Fibroblast of villous mesenchyme (primary cell): ENCODE results near the gene PDE4C. TPM values are rescaled to one million over a fixed set of nuclear protein-coding genes. Genes with fewer than 3 reads are reported as not detected.

Experiments used
- DNase-seq: peaks from one replicate; pipeline ENCODE4 v3.0.0-alpha.2; 2010; ENCODE audit warnings: low read depth
- H3K4me3 ChIP-seq: 2 replicates; pipeline ENCODE4 v1.5.1; 2011; ENCODE audit warnings: low read depth, mild to moderate bottlenecking, low read length
- total RNA-seq: library from RNA; depleted of rRNA; stranded (reverse); fragments of >200 nt; gene quantifications from 2 replicates; pipeline ENCODE4 v1.2.3, GENCODE V29; 2012
- TF ChIP-seq, protein P1 (sequence below): IDR thresholded peaks from 2 replicates; pipeline ENCODE4 v1.5.1; 2012; ENCODE audit warnings: low read depth, mild to moderate bottlenecking, low read length; ENCODE audit not compliant: insufficient read depth

Gene PDE4C
- total RNA-seq, 1 donor: under 0.01 TPM

DNA sequence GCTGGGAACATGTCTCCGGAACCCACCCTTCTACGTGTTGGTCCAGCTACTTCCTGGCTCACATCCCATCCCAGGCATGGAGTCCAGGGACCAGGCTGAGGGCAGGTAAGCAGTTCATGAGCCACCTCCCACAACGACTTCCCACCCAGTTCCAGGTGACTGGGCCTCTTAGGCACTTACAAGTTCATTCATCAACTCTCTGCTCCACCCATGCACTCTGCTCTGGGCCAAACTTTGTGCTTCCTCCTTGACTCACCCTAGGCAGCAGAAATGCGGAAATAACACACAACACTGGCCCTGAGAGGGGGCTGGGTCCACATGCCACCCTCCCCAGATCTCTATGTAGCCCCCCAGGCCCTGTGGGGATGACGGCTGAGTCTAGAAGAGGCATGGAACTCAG lies 27.5 kb upstream of the PDE4C start:
- DNase-seq: no peak
- H3K4me3 ChIP-seq: no peak overlapping the region
- TF ChIP-seq, protein P1, sequence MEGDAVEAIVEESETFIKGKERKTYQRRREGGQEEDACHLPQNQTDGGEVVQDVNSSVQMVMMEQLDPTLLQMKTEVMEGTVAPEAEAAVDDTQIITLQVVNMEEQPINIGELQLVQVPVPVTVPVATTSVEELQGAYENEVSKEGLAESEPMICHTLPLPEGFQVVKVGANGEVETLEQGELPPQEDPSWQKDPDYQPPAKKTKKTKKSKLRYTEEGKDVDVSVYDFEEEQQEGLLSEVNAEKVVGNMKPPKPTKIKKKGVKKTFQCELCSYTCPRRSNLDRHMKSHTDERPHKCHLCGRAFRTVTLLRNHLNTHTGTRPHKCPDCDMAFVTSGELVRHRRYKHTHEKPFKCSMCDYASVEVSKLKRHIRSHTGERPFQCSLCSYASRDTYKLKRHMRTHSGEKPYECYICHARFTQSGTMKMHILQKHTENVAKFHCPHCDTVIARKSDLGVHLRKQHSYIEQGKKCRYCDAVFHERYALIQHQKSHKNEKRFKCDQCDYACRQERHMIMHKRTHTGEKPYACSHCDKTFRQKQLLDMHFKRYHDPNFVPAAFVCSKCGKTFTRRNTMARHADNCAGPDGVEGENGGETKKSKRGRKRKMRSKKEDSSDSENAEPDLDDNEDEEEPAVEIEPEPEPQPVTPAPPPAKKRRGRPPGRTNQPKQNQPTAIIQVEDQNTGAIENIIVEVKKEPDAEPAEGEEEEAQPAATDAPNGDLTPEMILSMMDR: no peak

DNA sequence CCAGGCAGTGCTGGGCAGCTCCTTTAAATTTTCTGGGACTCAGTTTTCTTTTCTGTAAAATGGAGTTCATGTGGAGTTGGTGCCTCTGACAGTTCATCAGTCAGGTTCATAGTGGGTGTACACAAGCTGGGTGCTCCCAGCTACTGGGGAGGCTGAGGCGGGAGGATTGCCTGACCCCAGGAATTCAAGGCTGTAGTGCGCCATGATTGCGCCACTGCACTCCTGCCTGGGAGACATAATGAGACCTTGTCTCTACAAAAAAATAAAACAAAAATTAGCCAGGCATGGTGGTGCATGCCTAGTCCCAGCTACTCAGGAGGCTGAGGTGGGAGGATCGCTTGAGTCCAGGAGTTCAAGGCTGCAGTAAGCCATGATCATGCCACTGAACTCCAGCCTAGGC lies 26.9 kb upstream of the PDE4C start:
- DNase-seq: no peak
- H3K4me3 ChIP-seq: no peak overlapping the region
- TF ChIP-seq, protein P1: no peak

DNA sequence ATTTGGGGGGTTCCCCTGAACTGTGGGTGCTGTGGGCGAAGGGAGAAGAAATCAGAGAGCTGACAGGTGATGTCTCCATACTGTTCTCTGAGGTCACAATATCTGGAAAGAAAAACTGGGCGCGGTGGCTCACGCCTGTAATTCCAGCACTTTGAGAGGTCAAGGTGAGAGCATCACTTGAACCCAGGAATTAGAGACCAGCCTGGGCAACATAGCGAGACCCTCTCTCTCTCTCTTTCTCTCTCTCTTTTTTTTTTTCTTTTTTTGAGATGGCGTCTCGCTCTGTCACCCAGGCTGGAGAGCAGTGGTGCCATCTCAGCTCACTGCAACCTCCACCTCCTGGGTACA lies 26.1 kb upstream of the PDE4C start:
- no peak for DNase-seq
- TF ChIP-seq, protein P1: no peak

DNA sequence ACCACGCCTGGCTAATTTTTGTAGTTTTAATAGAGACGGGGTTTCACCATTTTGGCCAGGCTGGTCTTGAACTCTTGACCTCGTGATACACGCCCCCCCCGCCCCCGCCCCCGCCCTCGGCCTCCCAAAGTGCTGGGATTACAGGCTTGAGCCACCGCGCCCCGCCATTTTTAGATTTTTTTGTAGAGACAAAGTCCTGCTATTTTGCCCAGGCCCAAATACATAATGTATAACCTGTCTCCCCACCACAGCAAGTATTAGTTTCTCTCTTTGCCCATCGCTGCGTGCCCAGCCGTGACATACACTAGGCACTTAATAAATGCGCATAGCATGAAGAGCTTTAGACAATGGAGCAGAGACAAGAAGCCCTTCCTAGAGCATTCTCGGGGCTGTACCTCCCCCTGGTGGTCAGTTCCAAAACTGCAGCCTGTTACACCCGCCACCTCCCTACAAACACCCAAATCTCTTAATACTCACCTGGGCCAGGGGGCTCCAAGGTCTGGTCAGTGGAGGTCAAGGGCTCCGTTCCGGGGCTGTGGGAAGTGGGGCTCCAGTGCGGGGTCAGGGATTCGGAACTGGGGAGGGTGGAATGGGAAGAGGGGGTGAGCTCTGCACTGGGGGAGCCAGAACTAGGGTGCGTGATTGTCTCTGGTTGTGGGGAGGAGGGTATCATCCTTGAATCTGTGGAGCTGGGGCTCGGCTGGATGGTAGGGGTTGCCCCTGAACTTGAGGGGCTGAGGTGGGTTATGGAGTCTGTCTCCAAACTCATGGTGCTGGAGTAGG lies 25.5 kb upstream of the PDE4C start:
- H3K4me3 ChIP-seq: no peak overlapping the region
- peak; percentile 67 for DNase-seq
- TF ChIP-seq, protein P1: peak; percentile 92

More for the DNA sequence above, 26.1 kb upstream of the PDE4C start:
- no peak overlapping the region for H3K4me3 ChIP-seq

DNA sequence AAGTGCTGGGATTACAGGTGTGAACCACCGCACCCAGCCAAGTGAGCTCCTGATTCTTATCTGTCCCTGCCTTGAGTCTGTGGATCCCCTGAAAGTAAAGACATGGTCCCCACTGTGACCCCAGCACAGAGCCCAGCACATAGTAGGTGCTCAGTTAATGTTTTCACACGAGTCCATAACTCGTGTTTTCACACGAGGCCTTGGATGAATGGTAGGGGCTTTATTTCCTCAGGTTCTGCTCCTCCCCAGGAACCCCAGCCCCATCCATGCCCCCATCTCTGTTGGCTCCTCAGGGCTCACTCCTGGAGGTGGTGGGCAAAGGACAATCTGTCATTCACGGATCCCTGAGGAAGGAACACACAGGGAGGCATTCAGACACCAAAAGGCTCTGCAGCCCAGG lies 23.6 kb upstream of the PDE4C start:
- DNase-seq: no peak
- TF ChIP-seq, protein P1: no peak
- H3K4me3 ChIP-seq: no peak overlapping the region

GRCh38 chr19:18245297-18245696 lies 19.1 kb upstream of the PDE4C start:
- H3K4me3 ChIP-seq: no peak overlapping the region
- TF ChIP-seq, protein P1: no peak
- no peak for DNase-seq

GRCh38 chr19:18239303-18239702 lies 13.1 kb upstream of the PDE4C start:
- no peak for DNase-seq
- H3K4me3 ChIP-seq: no peak overlapping the region
- TF ChIP-seq, protein P1: no peak
